ENCODE data around the gene SP2.

The SP2 gene

GRCh38 chr17:47857551-47858455, 38.2 kb upstream of the SP2 start:
- CTCF ChIA-PET, result interaction anchor here (0.6 to 3.1 kb wide), 9 partner anchors 10 to 93 kb away, joined by 3 to 13 read pairs (median 3); partner anchors contain the start of gene SCRN2
- POLR2A ChIA-PET, result no interaction called here

DNA sequence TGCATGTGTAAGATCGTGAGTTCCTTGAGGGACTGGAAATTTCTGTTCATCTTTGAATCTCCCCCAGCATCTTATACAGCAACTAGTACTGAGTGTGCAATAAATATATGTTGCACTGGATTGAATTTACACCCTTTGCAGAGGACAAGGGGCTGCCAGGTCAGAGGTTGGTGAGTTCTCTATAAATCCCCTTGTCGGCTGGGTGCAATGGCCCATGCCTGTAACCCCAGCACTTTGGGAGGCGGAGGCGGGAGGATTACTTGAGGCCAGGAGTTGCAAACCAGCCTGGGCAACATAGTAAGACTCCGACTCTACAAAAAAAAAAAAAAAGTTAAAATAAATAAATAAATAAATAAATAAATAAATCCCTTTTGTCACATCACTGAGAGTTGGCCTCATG, 35.6 kb upstream of the SP2 start:
- WGBS (ENCODE audit: insufficient coverage), result no CpG with 5 or more reads among the region's 5 CpGs
- no peak overlapping the region for H3K27ac ChIP-seq (ENCODE audit: insufficient read depth in 1 of 2, low read depth in 1 of 2, low read length in 2 of 2, poor library complexity in 1 of 2, severe bottlenecking in 2 of 2)
- peaks cover 0 to 9% (median 6%) of the 10 kb centered on the region in 5 experiments for H3K27me3 ChIP-seq (replicated peaks in 2 of 5; ENCODE audit: control insufficient read depth in 4 of 5, insufficient read depth in 5 of 5, low read length in 4 of 5)
- H3K4me3 ChIP-seq (ENCODE audit: control insufficient read depth in 1 of 7, extremely low read depth in 1 of 7, insufficient read depth in 4 of 7, low read depth in 2 of 7, low read length in 6 of 7), result no peak overlapping the region
- no peaks in the 10 kb centered on the region for H3K36me3 ChIP-seq (ENCODE audit: control insufficient read depth in 4 of 4, insufficient read depth in 4 of 4, low read length in 3 of 4)
- DNase-seq, result no peak
- H3K9me3 ChIP-seq (ENCODE audit: control extremely low read depth in 1 of 5, control insufficient read depth in 4 of 5, insufficient read depth in 2 of 5, low read depth in 1 of 5, low read length in 4 of 5), result no peaks in the 10 kb centered on the region
- ChIA-PET CTCF (interaction anchor here (1.9 to 3.1 kb wide), 4 partner anchors 9 to 29 kb away, joined by 11 to 18 read pairs (median 11); no protein-coding TSS in a partner anchor), POLR2A (no interaction called here)
- H3K4me1 ChIP-seq (ENCODE audit: control extremely low read depth in 1 of 4, control insufficient read depth in 4 of 4, insufficient read depth in 4 of 4, low read length in 3 of 4), result peaks cover 0 to 11% (median 6%) of the 10 kb centered on the region in 4 experiments

More at GRCh38 chr17:47857551-47858455, 38.2 kb upstream of the SP2 start:
- Histone ChIP-seq H3K4me3 (ENCODE audit: control insufficient read depth in 1 of 7, extremely low read depth in 1 of 7, insufficient read depth in 4 of 7, low read depth in 2 of 7, low read length in 6 of 7) (no peak overlapping the region), H3K9me3 (ENCODE audit: control extremely low read depth in 1 of 5, control insufficient read depth in 4 of 5, insufficient read depth in 2 of 5, low read depth in 1 of 5, low read length in 4 of 5) (no peaks in the 10 kb centered on the region), H3K27me3 (replicated peaks in 2 of 5; ENCODE audit: control insufficient read depth in 4 of 5, insufficient read depth in 5 of 5, low read length in 4 of 5) (peaks cover 0 to 32% (median 23%) of the 10 kb centered on the region in 5 experiments), H3K4me1 (ENCODE audit: control extremely low read depth in 1 of 4, control insufficient read depth in 4 of 4, insufficient read depth in 4 of 4, low read length in 3 of 4) (peaks cover 0 to 9% (median 6%) of the 10 kb centered on the region in 4 experiments), H3K36me3 (ENCODE audit: control insufficient read depth in 4 of 4, insufficient read depth in 4 of 4, low read length in 3 of 4) (no peaks in the 10 kb centered on the region), H3K27ac (ENCODE audit: insufficient read depth in 1 of 2, low read depth in 1 of 2, low read length in 2 of 2, poor library complexity in 1 of 2, severe bottlenecking in 2 of 2) (no peak overlapping the region)
- 52% methylated on average over 15 of the region's 16 CpGs for WGBS (ENCODE audit: insufficient coverage)
- DNase-seq, result no peak

DNA sequence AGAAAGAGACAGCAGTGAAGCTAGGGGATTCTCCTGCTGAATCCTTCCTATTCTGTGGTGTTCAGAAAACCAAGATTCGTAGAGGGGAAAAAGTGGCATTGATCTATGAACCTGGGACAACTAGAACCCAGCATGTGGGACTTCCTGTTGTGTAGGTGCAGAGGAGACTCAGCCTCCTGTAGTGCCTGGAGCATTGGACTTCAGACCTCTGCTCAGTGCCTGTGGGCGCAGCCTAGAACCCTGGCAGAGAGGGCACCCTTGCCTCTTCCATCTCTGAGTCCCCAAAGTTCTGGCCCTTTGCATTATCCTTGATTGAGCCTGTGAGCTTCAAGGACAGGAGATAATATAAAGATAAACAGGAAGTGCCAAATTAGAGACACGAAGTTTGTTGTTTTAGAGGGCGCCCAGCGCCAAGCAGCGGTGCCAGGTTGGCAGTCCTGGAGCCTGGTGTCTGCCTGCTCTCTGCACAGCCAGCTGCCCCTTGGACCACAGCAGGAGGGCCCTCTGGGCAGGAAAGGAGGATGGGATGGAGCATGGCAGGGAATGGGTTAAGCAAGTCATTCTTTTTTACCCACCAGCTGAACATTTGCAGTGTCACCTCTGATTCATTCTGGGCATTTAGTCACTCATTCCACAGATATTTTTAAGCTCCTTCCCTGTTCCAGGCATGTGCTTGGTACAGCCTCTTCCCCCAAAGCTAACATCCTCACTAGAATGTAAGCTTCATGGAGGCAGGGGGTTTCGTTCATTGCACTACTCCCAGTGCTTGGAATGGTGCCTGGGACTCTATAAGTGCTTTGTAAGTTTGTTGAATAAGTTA, 33.2 kb upstream of the SP2 start:
- Histone ChIP-seq H3K9me3 (ENCODE audit: control extremely low read depth in 1 of 5, control insufficient read depth in 4 of 5, insufficient read depth in 2 of 5, low read depth in 1 of 5, low read length in 4 of 5) (no peaks in the 10 kb centered on the region), H3K27me3 (replicated peaks in 2 of 5; ENCODE audit: control insufficient read depth in 4 of 5, insufficient read depth in 5 of 5, low read length in 4 of 5) (peaks cover 0 to 9% (median 3%) of the 10 kb centered on the region in 5 experiments), H3K36me3 (ENCODE audit: control insufficient read depth in 4 of 4, insufficient read depth in 4 of 4, low read length in 3 of 4) (no peaks in the 10 kb centered on the region), H3K4me1 (ENCODE audit: control extremely low read depth in 1 of 4, control insufficient read depth in 4 of 4, insufficient read depth in 4 of 4, low read length in 3 of 4) (peaks cover 0 to 5% (median 2%) of the 10 kb centered on the region in 4 experiments), H3K4me3 (ENCODE audit: control insufficient read depth in 1 of 7, extremely low read depth in 1 of 7, insufficient read depth in 4 of 7, low read depth in 2 of 7, low read length in 6 of 7) (no peak overlapping the region), H3K27ac (ENCODE audit: insufficient read depth in 1 of 2, low read depth in 1 of 2, low read length in 2 of 2, poor library complexity in 1 of 2, severe bottlenecking in 2 of 2) (no peak overlapping the region)
- ChIA-PET POLR2A (interaction anchor here (0.6 kb wide), 1 partner anchor 187 kb away, joined by 3 read pairs; no protein-coding TSS in a partner anchor), CTCF (interaction anchor here (0.6 to 2.7 kb wide), 5 partner anchors 12 to 108 kb away, joined by 3 to 8 read pairs (median 3); partner anchors contain the start of genes CDK5RAP3 and SP6)
- WGBS (ENCODE audit: insufficient coverage), result 79% methylated on average over 5 of the region's 7 CpGs
- DNase-seq, result no peak

GRCh38 chr17:47864791-47865216, 31.2 kb upstream of the SP2 start:
- no peak overlapping the region for H3K4me3 ChIP-seq (ENCODE audit: control insufficient read depth in 1 of 7, extremely low read depth in 1 of 7, insufficient read depth in 4 of 7, low read depth in 2 of 7, low read length in 6 of 7)
- POLR2A ChIA-PET, result no interaction called here
- no peaks in the 10 kb centered on the region for H3K9me3 ChIP-seq (ENCODE audit: control extremely low read depth in 1 of 5, control insufficient read depth in 4 of 5, insufficient read depth in 2 of 5, low read depth in 1 of 5, low read length in 4 of 5)
- H3K4me1 ChIP-seq (ENCODE audit: control extremely low read depth in 1 of 4, control insufficient read depth in 4 of 4, insufficient read depth in 4 of 4, low read length in 3 of 4), result peaks cover 0 to 3% (median 0%) of the 10 kb centered on the region in 4 experiments
- H3K36me3 ChIP-seq (ENCODE audit: control insufficient read depth in 4 of 4, insufficient read depth in 4 of 4, low read length in 3 of 4), result no peaks in the 10 kb centered on the region
- CTCF ChIA-PET, result interaction anchor here (1.0 to 1.8 kb wide), 4 partner anchors 9 to 25 kb away, joined by 3 to 4 read pairs (median 4); no protein-coding TSS in a partner anchor
- DNase-seq, result no peak
- H3K27me3 ChIP-seq (replicated peaks in 2 of 5; ENCODE audit: control insufficient read depth in 4 of 5, insufficient read depth in 5 of 5, low read length in 4 of 5), result peaks cover 0 to 13% (median 9%) of the 10 kb centered on the region in 5 experiments
- WGBS (ENCODE audit: insufficient coverage), result no CpG with 5 or more reads among the region's 7 CpGs
- H3K27ac ChIP-seq (ENCODE audit: insufficient read depth in 1 of 2, low read depth in 1 of 2, low read length in 2 of 2, poor library complexity in 1 of 2, severe bottlenecking in 2 of 2), result no peak overlapping the region

GRCh38 chr17:47866941-47867340, 29.1 kb upstream of the SP2 start:
- no peaks in the 10 kb centered on the region for H3K36me3 ChIP-seq (ENCODE audit: control insufficient read depth in 4 of 4, insufficient read depth in 4 of 4, low read length in 3 of 4)
- peaks cover 0 to 4% (median 2%) of the 10 kb centered on the region in 4 experiments for H3K4me1 ChIP-seq (ENCODE audit: control extremely low read depth in 1 of 4, control insufficient read depth in 4 of 4, insufficient read depth in 4 of 4, low read length in 3 of 4)
- WGBS (ENCODE audit: insufficient coverage), result 94% methylated on average over 20 of the region's 20 CpGs
- peaks cover 0 to 30% (median 22%) of the 10 kb centered on the region in 5 experiments for H3K27me3 ChIP-seq (replicated peaks in 2 of 5; ENCODE audit: control insufficient read depth in 4 of 5, insufficient read depth in 5 of 5, low read length in 4 of 5)
- H3K27ac ChIP-seq (ENCODE audit: insufficient read depth in 1 of 2, low read depth in 1 of 2, low read length in 2 of 2, poor library complexity in 1 of 2, severe bottlenecking in 2 of 2), result no peak overlapping the region
- DNase-seq, result no peak
- CTCF ChIA-PET, result no interaction called here
- no peak overlapping the region for H3K4me3 ChIP-seq (ENCODE audit: control insufficient read depth in 1 of 7, extremely low read depth in 1 of 7, insufficient read depth in 4 of 7, low read depth in 2 of 7, low read length in 6 of 7)
- H3K9me3 ChIP-seq (ENCODE audit: control extremely low read depth in 1 of 5, control insufficient read depth in 4 of 5, insufficient read depth in 2 of 5, low read depth in 1 of 5, low read length in 4 of 5), result no peaks in the 10 kb centered on the region
- POLR2A ChIA-PET, result no interaction called here

GRCh38 chr17:47867813-47868533, 28.1 kb upstream of the SP2 start:
- 91% methylated on average over 7 of the region's 11 CpGs for WGBS (ENCODE audit: insufficient coverage)
- Histone ChIP-seq H3K4me1 (ENCODE audit: control extremely low read depth in 1 of 4, control insufficient read depth in 4 of 4, insufficient read depth in 4 of 4, low read length in 3 of 4) (peaks cover 0 to 14% (median 7%) of the 10 kb centered on the region in 4 experiments), H3K27ac (ENCODE audit: insufficient read depth in 1 of 2, low read depth in 1 of 2, low read length in 2 of 2, poor library complexity in 1 of 2, severe bottlenecking in 2 of 2) (no peak overlapping the region), H3K36me3 (ENCODE audit: control insufficient read depth in 4 of 4, insufficient read depth in 4 of 4, low read length in 3 of 4) (no peaks in the 10 kb centered on the region), H3K27me3 (replicated peaks in 2 of 5; ENCODE audit: control insufficient read depth in 4 of 5, insufficient read depth in 5 of 5, low read length in 4 of 5) (peaks cover 0 to 39% (median 22%) of the 10 kb centered on the region in 5 experiments), H3K9me3 (ENCODE audit: control extremely low read depth in 1 of 5, control insufficient read depth in 4 of 5, insufficient read depth in 2 of 5, low read depth in 1 of 5, low read length in 4 of 5) (no peaks in the 10 kb centered on the region), H3K4me3 (ENCODE audit: control insufficient read depth in 1 of 7, extremely low read depth in 1 of 7, insufficient read depth in 4 of 7, low read depth in 2 of 7, low read length in 6 of 7) (no peak overlapping the region)
- ChIA-PET POLR2A (no interaction called here), CTCF (interaction anchor here (1.4 kb wide), 1 partner anchor 12 kb away, joined by 5 read pairs; no protein-coding TSS in a partner anchor)
- DNase-seq, result no peak
